Astrocyte (in vitro differentiated cells and primary cell): ENCODE results near the gene SAMMSON. TPM values are rescaled to one million over a fixed set of nuclear protein-coding genes. Genes with fewer than 3 reads are reported as not detected.

ENCODE experiments used
- DNase-seq: peaks from one replicate; pipeline ENCODE4 v3.0.0-alpha.2; 2010; ENCODE audit warnings: low read depth
- FAIRE-seq: peaks from 2 replicates; lab custom pipeline; 2011; peaks lifted over from hg19 to GRCh38; lab: Jason Lieb, UNC
- H2AFZ ChIP-seq: 2 replicates; pipeline ENCODE4 v1.6.0; 2012; ENCODE audit warnings: low read depth, low read length, inconsistent platforms
- H3K27ac ChIP-seq: 2 replicates; pipeline ENCODE4 v1.5.1; 2011; ENCODE audit warnings: low read depth, low read length, inconsistent platforms
- H3K27me3 ChIP-seq: 2 replicates; pipeline ENCODE4 v1.6.0; 2011; ENCODE audit warnings: low read length, inconsistent platforms; ENCODE audit not compliant: insufficient read depth
- H3K36me3 ChIP-seq: 2 replicates; pipeline ENCODE4 v1.5.1; 2011; ENCODE audit warnings: low read length, inconsistent platforms; ENCODE audit not compliant: insufficient read depth
- H3K4me1 ChIP-seq: 2 replicates; pipeline ENCODE4 v1.5.1; 2011; ENCODE audit warnings: low read length, inconsistent platforms; ENCODE audit not compliant: insufficient read depth
- H3K4me2 ChIP-seq: 2 replicates; pipeline ENCODE4 v1.6.0; 2012; ENCODE audit warnings: low read length, inconsistent platforms
- H3K4me3 ChIP-seq: 2 replicates; pipeline ENCODE4 v1.5.1; 2011; ENCODE audit warnings: low read depth, mild to moderate bottlenecking, low read length, inconsistent platforms; ENCODE audit not compliant: insufficient read depth
- H3K79me2 ChIP-seq: 2 replicates; pipeline ENCODE4 v1.6.0; 2012; ENCODE audit warnings: mild to moderate bottlenecking, low read length, inconsistent platforms; ENCODE audit not compliant: insufficient read depth
- H3K9ac ChIP-seq: 2 replicates; pipeline ENCODE4 v1.6.0; 2012; ENCODE audit warnings: mild to moderate bottlenecking, low read length, inconsistent platforms
- H3K9me3 ChIP-seq: 2 replicates; pipeline ENCODE4 v1.5.1; 2012; ENCODE audit warnings: low read depth, mild to moderate bottlenecking, low read length, inconsistent platforms; ENCODE audit not compliant: insufficient read depth
- H4K20me1 ChIP-seq: 2 replicates; pipeline ENCODE4 v1.6.0; 2012; ENCODE audit warnings: low read length, inconsistent platforms; ENCODE audit not compliant: insufficient read depth
- H3K27ac Mint-ChIP-seq: one replicate; pipeline ENCODE4 v1.8.0; 2021; ENCODE audit warnings: mild to moderate bottlenecking, mixed read lengths; ENCODE audit not compliant: unreplicated experiment
- H3K27me3 Mint-ChIP-seq: one replicate; pipeline ENCODE4 v1.8.0; 2021; ENCODE audit warnings: low read depth, mixed read lengths; ENCODE audit not compliant: unreplicated experiment
- H3K36me3 Mint-ChIP-seq: one replicate; pipeline ENCODE4 v1.8.0; 2021; ENCODE audit warnings: low read depth, mixed read lengths; ENCODE audit not compliant: unreplicated experiment
- H3K4me1 Mint-ChIP-seq: one replicate; pipeline ENCODE4 v1.8.0; 2021; ENCODE audit warnings: low read depth, mixed read lengths; ENCODE audit not compliant: unreplicated experiment
- H3K4me3 Mint-ChIP-seq: one replicate; pipeline ENCODE4 v1.8.0; 2021; ENCODE audit warnings: mild to moderate bottlenecking, moderate library complexity, mixed read lengths; ENCODE audit not compliant: unreplicated experiment
- H3K9me3 Mint-ChIP-seq: one replicate; pipeline ENCODE4 v1.8.0; 2021; ENCODE audit warnings: mild to moderate bottlenecking, mixed read lengths; ENCODE audit not compliant: unreplicated experiment
- EZH2 ChIP-seq: IDR thresholded peaks from 2 replicates; pipeline ENCODE4 v1.6.1; 2012; ENCODE audit warnings: mild to moderate bottlenecking, low read length, inconsistent platforms; ENCODE audit not compliant: insufficient read depth
- total RNA-seq: library from RNA; stranded (reverse); gene quantifications from 2 replicates; pipeline ENCODE4 v1.2.1, GENCODE V29; 2021
- TF ChIP-seq, protein P1 (sequence below): IDR thresholded peaks from 2 replicates; pipeline ENCODE4 v1.5.1; 2011; ENCODE audit warnings: low read depth, mild to moderate bottlenecking, inconsistent platforms, low read length, moderate library complexity; ENCODE audit not compliant: insufficient read depth

The SAMMSON gene
- total RNA-seq, 1 donor from 2014 or later, result not detected

DNA sequence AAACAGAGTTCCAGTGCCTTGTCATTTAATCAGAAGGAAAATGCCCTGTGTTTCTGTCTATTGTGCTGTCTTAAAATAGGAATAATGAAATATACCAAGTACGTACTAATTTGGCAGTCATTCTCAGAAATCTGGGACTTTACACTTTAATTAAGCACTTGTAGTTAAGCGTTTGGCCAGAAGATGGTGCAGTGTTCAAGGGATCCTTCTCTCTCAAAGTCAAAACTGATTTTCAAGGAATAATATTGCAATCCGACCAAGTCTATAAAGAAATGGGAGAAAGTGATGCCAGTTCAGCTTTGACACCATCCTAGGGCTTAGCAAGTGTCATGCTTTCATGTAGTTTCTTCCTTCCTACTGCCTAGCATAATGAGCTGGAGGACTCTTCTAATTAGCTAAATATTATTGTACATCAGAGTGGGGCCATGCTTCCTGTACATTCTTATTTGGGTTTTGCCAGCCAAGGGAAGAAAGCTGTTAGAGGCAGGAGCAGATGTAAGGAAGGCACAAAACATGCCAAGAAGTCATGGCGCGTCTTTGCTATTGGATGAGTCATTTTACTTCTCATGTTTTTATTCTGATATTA, 64.8 kb downstream of the SAMMSON start:
- no peaks in the 10 kb centered on the region for H3K9me3 Mint-ChIP-seq
- peaks cover 7% of the 10 kb centered on the region for H3K4me1 ChIP-seq
- H2AFZ ChIP-seq, result no peak overlapping the region
- H3K27ac ChIP-seq, result no peak overlapping the region
- no peaks in the 10 kb centered on the region for H4K20me1 ChIP-seq
- no peak overlapping the region for H3K4me2 ChIP-seq
- no peaks in the 10 kb centered on the region for H3K36me3 ChIP-seq
- DNase-seq (no peak), FAIRE-seq (peak; percentile 23)
- peaks cover under 1% of the 10 kb centered on the region for H3K27me3 ChIP-seq
- H3K27ac Mint-ChIP-seq, result no peak overlapping the region
- H3K79me2 ChIP-seq, result no peaks in the 10 kb centered on the region
- no peaks in the 10 kb centered on the region for H3K9me3 ChIP-seq
- peak overlapping the region; percentile 54 for H3K4me3 Mint-ChIP-seq
- no peaks in the 10 kb centered on the region for H3K27me3 Mint-ChIP-seq
- no peak overlapping the region for H3K9ac ChIP-seq
- no peaks in the 10 kb centered on the region for H3K36me3 Mint-ChIP-seq
- H3K4me3 ChIP-seq, result no peak overlapping the region
- H3K4me1 Mint-ChIP-seq, result peaks cover 20% of the 10 kb centered on the region
- TF ChIP-seq, protein P1, sequence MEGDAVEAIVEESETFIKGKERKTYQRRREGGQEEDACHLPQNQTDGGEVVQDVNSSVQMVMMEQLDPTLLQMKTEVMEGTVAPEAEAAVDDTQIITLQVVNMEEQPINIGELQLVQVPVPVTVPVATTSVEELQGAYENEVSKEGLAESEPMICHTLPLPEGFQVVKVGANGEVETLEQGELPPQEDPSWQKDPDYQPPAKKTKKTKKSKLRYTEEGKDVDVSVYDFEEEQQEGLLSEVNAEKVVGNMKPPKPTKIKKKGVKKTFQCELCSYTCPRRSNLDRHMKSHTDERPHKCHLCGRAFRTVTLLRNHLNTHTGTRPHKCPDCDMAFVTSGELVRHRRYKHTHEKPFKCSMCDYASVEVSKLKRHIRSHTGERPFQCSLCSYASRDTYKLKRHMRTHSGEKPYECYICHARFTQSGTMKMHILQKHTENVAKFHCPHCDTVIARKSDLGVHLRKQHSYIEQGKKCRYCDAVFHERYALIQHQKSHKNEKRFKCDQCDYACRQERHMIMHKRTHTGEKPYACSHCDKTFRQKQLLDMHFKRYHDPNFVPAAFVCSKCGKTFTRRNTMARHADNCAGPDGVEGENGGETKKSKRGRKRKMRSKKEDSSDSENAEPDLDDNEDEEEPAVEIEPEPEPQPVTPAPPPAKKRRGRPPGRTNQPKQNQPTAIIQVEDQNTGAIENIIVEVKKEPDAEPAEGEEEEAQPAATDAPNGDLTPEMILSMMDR, result peak; percentile 83
- TF ChIP-seq EZH2, result no peak

DNA sequence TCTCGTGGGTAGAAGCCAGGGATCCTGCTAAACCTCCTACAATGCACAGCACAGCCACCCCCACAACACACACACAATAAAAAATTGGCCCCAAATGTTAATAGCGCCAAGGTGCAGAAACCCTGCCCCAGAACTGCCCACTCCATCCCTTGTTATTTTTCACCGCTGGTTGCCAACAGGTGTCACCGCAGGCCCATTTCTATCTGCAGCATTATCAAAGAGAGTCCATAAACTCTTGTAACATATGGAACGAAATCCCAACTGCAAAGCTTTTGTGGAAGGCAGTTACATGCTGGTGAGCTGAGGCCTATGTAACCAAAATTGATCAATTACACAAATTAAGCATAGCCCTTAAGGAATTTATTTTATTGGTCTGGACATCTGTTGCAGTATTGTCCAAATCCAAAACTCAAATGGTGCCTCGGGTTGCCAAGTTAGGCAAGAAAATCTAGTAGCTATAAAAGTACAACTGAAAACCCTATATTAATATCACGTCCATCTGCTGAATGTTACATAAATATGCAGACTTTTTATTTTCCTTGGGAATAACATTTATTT, 66.2 kb downstream of the SAMMSON start:
- no peak overlapping the region for H3K27ac ChIP-seq
- no peaks in the 10 kb centered on the region for H4K20me1 ChIP-seq
- H3K4me1 ChIP-seq, result peaks cover 7% of the 10 kb centered on the region
- no peaks in the 10 kb centered on the region for H3K27me3 Mint-ChIP-seq
- TF ChIP-seq, protein P1, result peak; percentile 14
- no peak for TF ChIP-seq EZH2
- DNase-seq (no peak), FAIRE-seq (no peak)
- no peaks in the 10 kb centered on the region for H3K9me3 ChIP-seq
- no peak overlapping the region for H2AFZ ChIP-seq
- no peak overlapping the region for H3K9ac ChIP-seq
- no peak overlapping the region for H3K4me2 ChIP-seq
- H3K4me3 ChIP-seq, result no peak overlapping the region
- H3K4me3 Mint-ChIP-seq, result no peak overlapping the region
- H3K9me3 Mint-ChIP-seq, result no peaks in the 10 kb centered on the region
- no peaks in the 10 kb centered on the region for H3K36me3 ChIP-seq
- H3K27me3 ChIP-seq, result peaks cover 6% of the 10 kb centered on the region
- no peaks in the 10 kb centered on the region for H3K79me2 ChIP-seq
- no peaks in the 10 kb centered on the region for H3K36me3 Mint-ChIP-seq
- H3K27ac Mint-ChIP-seq, result no peak overlapping the region
- peaks cover 20% of the 10 kb centered on the region for H3K4me1 Mint-ChIP-seq
